ENCODE results near the gene CLTA.

DNA sequence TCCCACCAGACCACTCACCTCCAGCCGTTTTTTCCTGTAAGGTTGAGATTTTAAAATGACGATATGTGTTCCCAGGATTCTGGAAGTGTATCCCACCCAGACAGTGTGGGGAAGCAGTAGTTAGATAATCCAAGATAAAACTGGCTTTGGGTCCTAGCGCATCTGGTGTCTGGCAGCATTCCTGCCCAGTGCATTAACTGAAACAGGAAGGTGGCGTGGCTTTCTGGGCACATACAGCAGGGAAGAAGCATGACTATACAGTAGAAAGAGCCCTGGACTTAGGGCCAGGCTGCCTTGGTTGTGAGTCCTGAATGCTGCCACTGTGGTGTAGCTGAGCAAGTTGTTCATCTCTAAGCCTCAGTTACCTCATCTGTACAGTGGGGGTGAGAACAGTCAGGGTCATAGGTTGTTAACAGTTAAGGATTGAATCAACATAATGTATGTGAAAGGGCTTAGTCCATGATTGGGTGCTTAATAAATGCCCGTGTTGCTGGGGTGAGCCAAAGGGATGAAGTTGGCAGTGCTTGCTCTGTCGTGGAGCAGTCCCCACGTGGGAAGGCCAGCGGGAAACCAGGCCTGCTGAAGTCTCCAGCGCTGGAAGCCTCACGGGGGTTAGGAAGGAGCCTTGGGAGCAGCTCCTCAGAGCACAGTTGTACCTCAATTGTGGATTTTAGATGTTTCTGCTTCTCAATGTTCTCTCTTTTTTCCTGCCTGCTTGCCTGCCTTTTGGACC lies 18.0 kb downstream of the CLTA start:
- TF ChIP-seq, protein P1, sequence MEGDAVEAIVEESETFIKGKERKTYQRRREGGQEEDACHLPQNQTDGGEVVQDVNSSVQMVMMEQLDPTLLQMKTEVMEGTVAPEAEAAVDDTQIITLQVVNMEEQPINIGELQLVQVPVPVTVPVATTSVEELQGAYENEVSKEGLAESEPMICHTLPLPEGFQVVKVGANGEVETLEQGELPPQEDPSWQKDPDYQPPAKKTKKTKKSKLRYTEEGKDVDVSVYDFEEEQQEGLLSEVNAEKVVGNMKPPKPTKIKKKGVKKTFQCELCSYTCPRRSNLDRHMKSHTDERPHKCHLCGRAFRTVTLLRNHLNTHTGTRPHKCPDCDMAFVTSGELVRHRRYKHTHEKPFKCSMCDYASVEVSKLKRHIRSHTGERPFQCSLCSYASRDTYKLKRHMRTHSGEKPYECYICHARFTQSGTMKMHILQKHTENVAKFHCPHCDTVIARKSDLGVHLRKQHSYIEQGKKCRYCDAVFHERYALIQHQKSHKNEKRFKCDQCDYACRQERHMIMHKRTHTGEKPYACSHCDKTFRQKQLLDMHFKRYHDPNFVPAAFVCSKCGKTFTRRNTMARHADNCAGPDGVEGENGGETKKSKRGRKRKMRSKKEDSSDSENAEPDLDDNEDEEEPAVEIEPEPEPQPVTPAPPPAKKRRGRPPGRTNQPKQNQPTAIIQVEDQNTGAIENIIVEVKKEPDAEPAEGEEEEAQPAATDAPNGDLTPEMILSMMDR (conservative IDR thresholded peaks at IDR 0.05; ENCODE audit: low read length), result no peak
- no peak for TF ChIP-seq EZH2phosphoT487 (IDR thresholded peaks at IDR 0.05; ENCODE audit: borderline replicate concordance, low read depth, low read length)
